Endothelial cell of umbilical vein (primary cell): ENCODE data around the gene VAV2. TPM values are rescaled to one million over a fixed set of nuclear protein-coding genes. Genes with fewer than 3 reads are reported as not detected.

Source experiments
- BruUV-seq: library from RNA; stranded (reverse); fragments of 400-500 nt; replicated peaks from 2 replicates; lab custom pipeline; 2021; lab: Mats Ljungman, UMichigan
- CTCF ChIA-PET: fragments of 300-600, 350-600 bp; sonication (Branson Sonifier 250); formaldehyde crosslinking; loops from one replicate; lab custom pipeline; 2021; ENCODE audit warnings: antibody characterized with exemption, inconsistent platforms; lab: Charles Lee
- POLR2A ChIA-PET: fragments of 300-600, 350-600 bp; sonication (Branson Sonifier 250); formaldehyde crosslinking; loops from one replicate; lab custom pipeline; 2021; ENCODE audit warnings: antibody characterized with exemption, inconsistent platforms; lab: Charles Lee
- DNase-seq: peaks from one replicate; pipeline ENCODE4 v3.0.0-alpha.2; 2011; ENCODE audit warnings: low read depth, low spot score
- FAIRE-seq: peaks from 2 replicates; lab custom pipeline; 2011; peaks lifted over from hg19 to GRCh38; lab: Jason Lieb, UNC
- H2AFZ ChIP-seq: 2 replicates; pipeline ENCODE4 v1.6.0; 2012; ENCODE audit warnings: low read depth, low read length, control low read depth, inconsistent platforms
- H3K27ac ChIP-seq: 2 replicates; pipeline ENCODE4 v1.5.1; 2011; ENCODE audit warnings: low read depth, mild to moderate bottlenecking, control low read depth, low read length, moderate library complexity; ENCODE audit not compliant: insufficient read depth
- H3K27me3 ChIP-seq, 2 experiments: 2 replicates each; pipeline versions ENCODE4 v1.6.0 to v1.6.1; 2011; ENCODE audit warnings: low read length in 2 of 2, mixed read lengths in 1 of 2; ENCODE audit not compliant: control insufficient read depth in 2 of 2, insufficient read depth in 2 of 2
- H3K36me3 ChIP-seq, 2 experiments: 2 replicates in 1 of 2; 3 replicates in 1 of 2; pipeline ENCODE4 v1.5.1; 2011; ENCODE audit warnings: low read length in 2 of 2, mild to moderate bottlenecking in 1 of 2, moderate library complexity in 1 of 2; ENCODE audit not compliant: control insufficient read depth in 2 of 2, insufficient read depth in 2 of 2; ENCODE audit errors: extremely low read depth in 1 of 2
- H3K4me1 ChIP-seq: 3 replicates; pipeline ENCODE4 v1.5.1; 2011; ENCODE audit warnings: mild to moderate bottlenecking, low read length; ENCODE audit not compliant: control insufficient read depth, insufficient read depth; ENCODE audit errors: extremely low read depth
- H3K4me2 ChIP-seq: 2 replicates; pipeline ENCODE4 v1.6.1; 2011; ENCODE audit warnings: low read length, control low read depth, mixed read lengths; ENCODE audit not compliant: insufficient read depth
- H3K4me3 ChIP-seq, 3 experiments: fragments of 200-600 bp in 1 of 3; sonication (generic), shearing (Covaris generic) in 1 of 3; replicated peaks in 1 of 3; 2 replicates each; pipeline ENCODE4 v1.5.1; 2011 to 2016; ENCODE audit warnings: control low read depth in 3 of 3, low read length in 3 of 3, mild to moderate bottlenecking in 2 of 3, inconsistent platforms in 1 of 3, low read depth in 1 of 3, moderate library complexity in 1 of 3; ENCODE audit not compliant: insufficient read depth in 1 of 3
- H3K79me2 ChIP-seq: 2 replicates; pipeline ENCODE4 v1.6.0; 2012; ENCODE audit warnings: low read length, inconsistent platforms; ENCODE audit not compliant: control insufficient read depth, insufficient read depth
- H3K9ac ChIP-seq: replicated peaks from 2 replicates; pipeline ENCODE3; 2011; ENCODE audit warnings: low read length, control low read depth; ENCODE audit not compliant: insufficient read depth; ENCODE audit errors: extremely low read depth
- H3K9me1 ChIP-seq: replicated peaks from 3 replicates; pipeline ENCODE4 v1.6.0; 2011; ENCODE audit warnings: mild to moderate bottlenecking, low read length; ENCODE audit not compliant: control insufficient read depth, insufficient read depth; ENCODE audit errors: extremely low read depth
- H3K9me3 ChIP-seq: replicated peaks from 2 replicates; pipeline ENCODE4 v1.5.1; 2012; ENCODE audit warnings: low read length, inconsistent platforms; ENCODE audit not compliant: control insufficient read depth, insufficient read depth
- H4K20me1 ChIP-seq: replicated peaks from 2 replicates; pipeline ENCODE3; 2011; ENCODE audit warnings: mild to moderate bottlenecking, low read length; ENCODE audit not compliant: control insufficient read depth, insufficient read depth; ENCODE audit errors: extremely low read depth
- CTCF ChIP-seq, 2 donors: IDR thresholded peaks; 1 replicate in 1 of 2; 2 replicates in 1 of 2; pipeline ENCODE4 v1.5.1; 2011; ENCODE audit warnings: low read length in 2 of 2, mild to moderate bottlenecking in 2 of 2, moderate library complexity in 2 of 2, control low read depth in 1 of 2, inconsistent platforms in 1 of 2, low read depth in 1 of 2; ENCODE audit not compliant: insufficient read depth in 1 of 2; ENCODE audit errors: extremely low read depth in 1 of 2
- EZH2 ChIP-seq: IDR thresholded peaks from 2 replicates; pipeline ENCODE4 v1.6.1; 2012; ENCODE audit warnings: borderline replicate concordance, low read depth, mild to moderate bottlenecking, moderate library complexity, low read length, inconsistent platforms; ENCODE audit not compliant: severe bottlenecking
- FOS ChIP-seq: IDR thresholded peaks from 2 replicates; pipeline ENCODE4 v1.6.1; 2011; ENCODE audit warnings: mild to moderate bottlenecking, low read length, moderate library complexity, borderline replicate concordance; ENCODE audit not compliant: insufficient read depth
- GATA2 ChIP-seq: IDR thresholded peaks from 2 replicates; pipeline ENCODE4 v1.7.0; 2011; ENCODE audit warnings: low read depth, mild to moderate bottlenecking, moderate library complexity, mixed read lengths, low read length; ENCODE audit not compliant: insufficient read length, insufficient read depth
- JUN ChIP-seq: IDR thresholded peaks from 2 replicates; pipeline ENCODE4 v1.6.1; 2011; ENCODE audit warnings: borderline replicate concordance, low read depth; ENCODE audit not compliant: insufficient read length, insufficient read depth
- MAX ChIP-seq: IDR thresholded peaks from 2 replicates; pipeline ENCODE4 v1.6.1; 2011; ENCODE audit not compliant: insufficient read depth, insufficient read length
- MYC ChIP-seq: IDR thresholded peaks from one replicate; pipeline ENCODE4 v1.6.1; 2011; ENCODE audit warnings: mild to moderate bottlenecking, low read depth, low read length
- POLR2A ChIP-seq: IDR thresholded peaks from 2 replicates; pipeline ENCODE4 v1.6.1; 2012; ENCODE audit warnings: low read depth, mild to moderate bottlenecking, control low read depth, low read length
- POLR2AphosphoS5 ChIP-seq: IDR thresholded peaks from 2 replicates; pipeline ENCODE4 v1.6.1; 2012; ENCODE audit warnings: low read depth, mild to moderate bottlenecking, control low read depth, low read length, moderate library complexity; ENCODE audit not compliant: insufficient read depth
- dilution Hi-C: fragments of 300-500 bp; cut with MboI; formaldehyde crosslinking; loops from one replicate; pipeline ENCODE4 v1.15.0; 2019; ENCODE audit warnings: low sequenced_read_pairs; ENCODE audit not compliant: extremely low pct_ligation_motif_present
- intact Hi-C: fragments of 100-400 bp; cut with micrococcal nuclease; formaldehyde crosslinking; loops from one replicate; pipeline ENCODE4 v1.10.0; 2022
- polyA plus RNA-seq, 4 experiments: library from polyadenylated mRNA; depleted of rRNA in 3 of 4; stranded (reverse) in 3 of 4; unstranded in 1 of 4; fragments of >200 nt; gene quantifications; 2 replicates each; pipeline versions ENCODE4 v1.2.1 to v1.2.3, GENCODE V29; 2011 to 2012; ENCODE audit warnings: missing spikeins in 1 of 4
- total RNA-seq: library from RNA; stranded (reverse); gene quantifications from 2 replicates; pipeline ENCODE4 v1.2.3, GENCODE V29; 2021

Gene VAV2
- total and polyA plus RNA-seq, 2 donors (not counting 3 experiments of a cell fraction or from before 2014, with no cell fraction given), result 10.6 to 30.6 TPM

GRCh38 chr9:133868203-133868602 lies 123.9 kb downstream of the VAV2 start:
- no TSS peak for BruUV-seq
- Histone ChIP-seq H3K27ac (no peak overlapping the region), H3K27me3 (no peaks in the 10 kb centered on the region), H4K20me1 (no peaks in the 10 kb centered on the region), H3K9ac (no peak overlapping the region), H3K4me3 (no peak overlapping the region), H3K4me2 (no peak overlapping the region), H3K79me2 (peaks cover 26% of the 10 kb centered on the region), H3K4me1 (no peaks in the 10 kb centered on the region), H3K36me3 (no peaks in the 10 kb centered on the region), H2AFZ (no peak overlapping the region), H3K9me3 (no peaks in the 10 kb centered on the region), H3K9me1 (no peaks in the 10 kb centered on the region)
- ChIA-PET POLR2A (interaction anchor here (0.7 kb wide), 1 partner anchor 101 kb away, joined by 5 read pairs; no protein-coding TSS in a partner anchor), CTCF (no interaction called here)
- FAIRE-seq, result no peak
- dilution Hi-C loops (no loop called here), intact Hi-C loops (no loop called here)
- no peak for DNase-seq
- no peak for TF ChIP-seq MAX
- TF ChIP-seq CTCF (IDR thresholded peaks at IDR 0.05; ENCODE audit: extremely low read depth in 1 of 2, insufficient read depth in 1 of 2, low read depth in 1 of 2, low read length in 2 of 2), result no peak
- TF ChIP-seq POLR2A, result no peak
- no peak for TF ChIP-seq GATA2
- no peak for TF ChIP-seq MYC
- no peak for TF ChIP-seq FOS
- no peak for TF ChIP-seq POLR2AphosphoS5
- TF ChIP-seq EZH2, result no peak
- TF ChIP-seq JUN, result no peak
